WTC11 (cell line): ENCODE data around the gene MXRA8. TPM values are rescaled to one million over a fixed set of nuclear protein-coding genes. Genes with fewer than 3 reads are reported as not detected.

Experiments used
- ATAC-seq: fragments of 200-7000 bp; cut with Tn5 transposase; 2 replicates; pipeline ENCODE4 v1.10.0; 2021; ENCODE audit warnings: mild to moderate bottlenecking, moderate library complexity
- CTCF ChIA-PET: fragments of 300-600 bp; sonication (Branson Sonifier 250); formaldehyde crosslinking; loops from one replicate; lab custom pipeline; 2021; ENCODE audit warnings: antibody characterized with exemption; lab: Charles Lee
- POLR2A ChIA-PET: fragments of 350-600 bp; sonication (Branson Sonifier 250); formaldehyde crosslinking; loops from one replicate; lab custom pipeline; 2021; ENCODE audit warnings: antibody characterized with exemption; lab: Charles Lee
- DNase-seq: peaks from one replicate; pipeline ENCODE4 v3.0.0; 2021; ENCODE audit warnings: low spot score
- H3K27ac Mint-ChIP-seq: 2 replicates; pipeline ENCODE4 v1.8.0; 2021; ENCODE audit warnings: mixed read lengths
- H3K27me3 Mint-ChIP-seq: 2 replicates; pipeline ENCODE4 v1.8.0; 2021; ENCODE audit warnings: low read depth, mild to moderate bottlenecking, moderate library complexity, mixed read lengths
- H3K36me3 Mint-ChIP-seq: 2 replicates; pipeline ENCODE4 v1.8.0; 2021; ENCODE audit warnings: mixed read lengths
- H3K4me1 Mint-ChIP-seq: 2 replicates; pipeline ENCODE4 v1.8.0; 2022; ENCODE audit warnings: mixed read lengths
- H3K4me3 Mint-ChIP-seq: 2 replicates; pipeline ENCODE4 v1.8.0; 2021; ENCODE audit warnings: mild to moderate bottlenecking, moderate library complexity, mixed read lengths
- H3K9me3 Mint-ChIP-seq: 2 replicates; pipeline ENCODE4 v1.8.0; 2021; ENCODE audit warnings: mixed read lengths
- ESRRA ChIP-seq: sonication (generic); formaldehyde crosslinking; IDR thresholded peaks from 2 replicates; pipeline ENCODE4 v1.8.1; 2022; ENCODE audit warnings: mild to moderate bottlenecking, missing genetic modification reagents, borderline replicate concordance
- ETV6 ChIP-seq: sonication (generic); formaldehyde crosslinking; IDR thresholded peaks from 2 replicates; pipeline ENCODE4 v1.8.1; 2022; ENCODE audit warnings: mild to moderate bottlenecking, missing genetic modification reagents
- FOXP1 ChIP-seq: sonication (generic); formaldehyde crosslinking; IDR thresholded peaks from 2 replicates; pipeline ENCODE4 v1.8.0; 2022; ENCODE audit warnings: missing genetic modification reagents, mild to moderate bottlenecking, moderate library complexity, borderline replicate concordance
- GRHL2 ChIP-seq: fragments of 250-450 bp; sonication (Bioruptor Pico); IDR thresholded peaks from 2 replicates; pipeline ENCODE4 v1.8.0; 2022; ENCODE audit warnings: mild to moderate bottlenecking, moderate library complexity; ENCODE audit not compliant: insufficient replicate concordance, severe bottlenecking
- JUN ChIP-seq: sonication (generic); formaldehyde crosslinking; IDR thresholded peaks from 2 replicates; pipeline ENCODE4 v1.8.0; 2023; ENCODE audit warnings: mild to moderate bottlenecking, missing genetic modification reagents
- KAT7 ChIP-seq: sonication (generic); formaldehyde crosslinking; IDR thresholded peaks from 2 replicates; pipeline ENCODE4 v1.8.1; 2023; ENCODE audit warnings: missing genetic modification reagents, mild to moderate bottlenecking, borderline replicate concordance
- MYBL2 ChIP-seq: sonication (generic); formaldehyde crosslinking; IDR thresholded peaks from 2 replicates; pipeline ENCODE4 v1.8.1; 2023; ENCODE audit warnings: mild to moderate bottlenecking, moderate library complexity, missing genetic modification reagents
- NFATC4 ChIP-seq: fragments of 250-450 bp; sonication (Bioruptor Pico); IDR thresholded peaks from 2 replicates; pipeline ENCODE4 v1.9.0; 2021; ENCODE audit warnings: mild to moderate bottlenecking
- NR1H2 ChIP-seq: sonication (generic); formaldehyde crosslinking; IDR thresholded peaks from 2 replicates; pipeline ENCODE4 v1.9.0; 2021; ENCODE audit warnings: mild to moderate bottlenecking, moderate library complexity, missing genetic modification reagents
- SMAD3 ChIP-seq: sonication (generic); formaldehyde crosslinking; IDR thresholded peaks from 2 replicates; pipeline ENCODE4 v1.8.0; 2022; ENCODE audit warnings: missing genetic modification reagents, mild to moderate bottlenecking, borderline replicate concordance
- TCF7 ChIP-seq: sonication (generic); formaldehyde crosslinking; IDR thresholded peaks from 2 replicates; pipeline ENCODE4 v1.8.0; 2022; ENCODE audit warnings: mild to moderate bottlenecking, low read depth, missing genetic modification reagents, moderate library complexity
- ZNF219 ChIP-seq: sonication (generic); formaldehyde crosslinking; IDR thresholded peaks from 2 replicates; pipeline ENCODE4 v1.8.0; 2023; ENCODE audit warnings: missing genetic modification reagents, mild to moderate bottlenecking, borderline replicate concordance
- ZNF423 ChIP-seq: fragments of 250-450 bp; sonication (Bioruptor Pico); IDR thresholded peaks from 2 replicates; pipeline ENCODE4 v2.1.2; 2022; ENCODE audit warnings: mild to moderate bottlenecking, moderate library complexity
- total RNA-seq: library from RNA; stranded (reverse); gene quantifications from 3 replicates; pipeline ENCODE4 v1.2.3, GENCODE V29; 2021
- TF ChIP-seq, protein P1 (sequence below): sonication (generic); formaldehyde crosslinking; IDR thresholded peaks from 2 replicates; pipeline ENCODE4 v1.8.1; 2023; ENCODE audit warnings: mild to moderate bottlenecking, missing genetic modification reagents
- TF ChIP-seq, protein P2 (sequence below): fragments of 250-450 bp; sonication (Bioruptor Pico); IDR thresholded peaks from 2 replicates; pipeline ENCODE4 v1.8.0; 2021; ENCODE audit warnings: mild to moderate bottlenecking
- TF ChIP-seq, protein P3 (sequence below): sonication (generic); formaldehyde crosslinking; IDR thresholded peaks from 2 replicates; pipeline ENCODE4 v1.8.0; 2022; ENCODE audit warnings: mild to moderate bottlenecking, missing genetic modification reagents
- TF ChIP-seq, protein P4 (sequence below): sonication (generic); formaldehyde crosslinking; IDR thresholded peaks from 2 replicates; pipeline ENCODE4 v1.8.0; 2023; ENCODE audit warnings: mild to moderate bottlenecking, missing genetic modification reagents
- TF ChIP-seq, protein P5 (sequence below): sonication (generic); formaldehyde crosslinking; IDR thresholded peaks from 2 replicates; pipeline ENCODE4 v1.8.1; 2023; ENCODE audit warnings: mild to moderate bottlenecking, moderate library complexity, missing genetic modification reagents
- TF ChIP-seq, protein P6 (sequence below): sonication (generic); formaldehyde crosslinking; IDR thresholded peaks from 2 replicates; pipeline ENCODE4 v1.8.0; 2023; ENCODE audit warnings: missing genetic modification reagents

MXRA8 gene
- total RNA-seq, 1 experiment from 2014 or later, result 6.7 TPM

DNA sequence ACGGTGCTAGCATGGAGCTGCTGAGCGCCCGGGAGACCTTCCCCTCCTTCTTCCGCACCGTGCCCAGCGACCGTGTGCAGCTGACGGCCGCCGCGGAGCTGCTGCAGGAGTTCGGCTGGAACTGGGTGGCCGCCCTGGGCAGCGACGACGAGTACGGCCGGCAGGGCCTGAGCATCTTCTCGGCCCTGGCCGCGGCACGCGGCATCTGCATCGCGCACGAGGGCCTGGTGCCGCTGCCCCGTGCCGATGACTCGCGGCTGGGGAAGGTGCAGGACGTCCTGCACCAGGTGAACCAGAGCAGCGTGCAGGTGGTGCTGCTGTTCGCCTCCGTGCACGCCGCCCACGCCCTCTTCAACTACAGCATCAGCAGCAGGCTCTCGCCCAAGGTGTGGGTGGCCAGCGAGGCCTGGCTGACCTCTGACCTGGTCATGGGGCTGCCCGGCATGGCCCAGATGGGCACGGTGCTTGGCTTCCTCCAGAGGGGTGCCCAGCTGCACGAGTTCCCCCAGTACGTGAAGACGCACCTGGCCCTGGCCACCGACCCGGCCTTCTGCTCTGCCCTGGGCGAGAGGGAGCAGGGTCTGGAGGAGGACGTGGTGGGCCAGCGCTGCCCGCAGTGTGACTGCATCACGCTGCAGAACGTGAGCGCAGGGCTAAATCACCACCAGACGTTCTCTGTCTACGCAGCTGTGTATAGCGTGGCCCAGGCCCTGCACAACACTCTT lies 26.2 kb downstream of the MXRA8 start:
- no peaks in the 10 kb centered on the region for H3K27me3 Mint-ChIP-seq
- CTCF ChIA-PET, result interaction anchor here (1.0 kb wide), 1 partner anchor 42 kb away, joined by 3 read pairs; no protein-coding TSS in a partner anchor
- DNase-seq, result no peak
- TF ChIP-seq, protein P1, sequence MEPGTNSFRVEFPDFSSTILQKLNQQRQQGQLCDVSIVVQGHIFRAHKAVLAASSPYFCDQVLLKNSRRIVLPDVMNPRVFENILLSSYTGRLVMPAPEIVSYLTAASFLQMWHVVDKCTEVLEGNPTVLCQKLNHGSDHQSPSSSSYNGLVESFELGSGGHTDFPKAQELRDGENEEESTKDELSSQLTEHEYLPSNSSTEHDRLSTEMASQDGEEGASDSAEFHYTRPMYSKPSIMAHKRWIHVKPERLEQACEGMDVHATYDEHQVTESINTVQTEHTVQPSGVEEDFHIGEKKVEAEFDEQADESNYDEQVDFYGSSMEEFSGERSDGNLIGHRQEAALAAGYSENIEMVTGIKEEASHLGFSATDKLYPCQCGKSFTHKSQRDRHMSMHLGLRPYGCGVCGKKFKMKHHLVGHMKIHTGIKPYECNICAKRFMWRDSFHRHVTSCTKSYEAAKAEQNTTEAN (CRISPR knock-in tag), result no peak
- TF ChIP-seq SMAD3 (CRISPR knock-in tag) (no peak), ETV6 (no peak), TCF7 (CRISPR knock-in tag) (no peak), NFATC4 (CRISPR knock-in tag) (no peak), KAT7 (CRISPR knock-in tag) (no peak), ZNF219 (CRISPR knock-in tag) (no peak), JUN (no peak), ESRRA (no peak), NR1H2 (CRISPR knock-in tag) (no peak), GRHL2 (CRISPR knock-in tag) (no peak), FOXP1 (no peak), ZNF423 (CRISPR knock-in tag) (no peak), MYBL2 (CRISPR knock-in tag) (no peak)
- TF ChIP-seq, protein P2, sequence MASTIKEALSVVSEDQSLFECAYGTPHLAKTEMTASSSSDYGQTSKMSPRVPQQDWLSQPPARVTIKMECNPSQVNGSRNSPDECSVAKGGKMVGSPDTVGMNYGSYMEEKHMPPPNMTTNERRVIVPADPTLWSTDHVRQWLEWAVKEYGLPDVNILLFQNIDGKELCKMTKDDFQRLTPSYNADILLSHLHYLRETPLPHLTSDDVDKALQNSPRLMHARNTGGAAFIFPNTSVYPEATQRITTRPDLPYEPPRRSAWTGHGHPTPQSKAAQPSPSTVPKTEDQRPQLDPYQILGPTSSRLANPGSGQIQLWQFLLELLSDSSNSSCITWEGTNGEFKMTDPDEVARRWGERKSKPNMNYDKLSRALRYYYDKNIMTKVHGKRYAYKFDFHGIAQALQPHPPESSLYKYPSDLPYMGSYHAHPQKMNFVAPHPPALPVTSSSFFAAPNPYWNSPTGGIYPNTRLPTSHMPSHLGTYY (CRISPR knock-in tag), result no peak
- TF ChIP-seq, protein P3, sequence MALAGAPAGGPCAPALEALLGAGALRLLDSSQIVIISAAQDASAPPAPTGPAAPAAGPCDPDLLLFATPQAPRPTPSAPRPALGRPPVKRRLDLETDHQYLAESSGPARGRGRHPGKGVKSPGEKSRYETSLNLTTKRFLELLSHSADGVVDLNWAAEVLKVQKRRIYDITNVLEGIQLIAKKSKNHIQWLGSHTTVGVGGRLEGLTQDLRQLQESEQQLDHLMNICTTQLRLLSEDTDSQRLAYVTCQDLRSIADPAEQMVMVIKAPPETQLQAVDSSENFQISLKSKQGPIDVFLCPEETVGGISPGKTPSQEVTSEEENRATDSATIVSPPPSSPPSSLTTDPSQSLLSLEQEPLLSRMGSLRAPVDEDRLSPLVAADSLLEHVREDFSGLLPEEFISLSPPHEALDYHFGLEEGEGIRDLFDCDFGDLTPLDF (CRISPR knock-in tag), result no peak
- TF ChIP-seq, protein P4, sequence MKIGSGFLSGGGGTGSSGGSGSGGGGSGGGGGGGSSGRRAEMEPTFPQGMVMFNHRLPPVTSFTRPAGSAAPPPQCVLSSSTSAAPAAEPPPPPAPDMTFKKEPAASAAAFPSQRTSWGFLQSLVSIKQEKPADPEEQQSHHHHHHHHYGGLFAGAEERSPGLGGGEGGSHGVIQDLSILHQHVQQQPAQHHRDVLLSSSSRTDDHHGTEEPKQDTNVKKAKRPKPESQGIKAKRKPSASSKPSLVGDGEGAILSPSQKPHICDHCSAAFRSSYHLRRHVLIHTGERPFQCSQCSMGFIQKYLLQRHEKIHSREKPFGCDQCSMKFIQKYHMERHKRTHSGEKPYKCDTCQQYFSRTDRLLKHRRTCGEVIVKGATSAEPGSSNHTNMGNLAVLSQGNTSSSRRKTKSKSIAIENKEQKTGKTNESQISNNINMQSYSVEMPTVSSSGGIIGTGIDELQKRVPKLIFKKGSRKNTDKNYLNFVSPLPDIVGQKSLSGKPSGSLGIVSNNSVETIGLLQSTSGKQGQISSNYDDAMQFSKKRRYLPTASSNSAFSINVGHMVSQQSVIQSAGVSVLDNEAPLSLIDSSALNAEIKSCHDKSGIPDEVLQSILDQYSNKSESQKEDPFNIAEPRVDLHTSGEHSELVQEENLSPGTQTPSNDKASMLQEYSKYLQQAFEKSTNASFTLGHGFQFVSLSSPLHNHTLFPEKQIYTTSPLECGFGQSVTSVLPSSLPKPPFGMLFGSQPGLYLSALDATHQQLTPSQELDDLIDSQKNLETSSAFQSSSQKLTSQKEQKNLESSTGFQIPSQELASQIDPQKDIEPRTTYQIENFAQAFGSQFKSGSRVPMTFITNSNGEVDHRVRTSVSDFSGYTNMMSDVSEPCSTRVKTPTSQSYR, result no peak
- TF ChIP-seq, protein P5, sequence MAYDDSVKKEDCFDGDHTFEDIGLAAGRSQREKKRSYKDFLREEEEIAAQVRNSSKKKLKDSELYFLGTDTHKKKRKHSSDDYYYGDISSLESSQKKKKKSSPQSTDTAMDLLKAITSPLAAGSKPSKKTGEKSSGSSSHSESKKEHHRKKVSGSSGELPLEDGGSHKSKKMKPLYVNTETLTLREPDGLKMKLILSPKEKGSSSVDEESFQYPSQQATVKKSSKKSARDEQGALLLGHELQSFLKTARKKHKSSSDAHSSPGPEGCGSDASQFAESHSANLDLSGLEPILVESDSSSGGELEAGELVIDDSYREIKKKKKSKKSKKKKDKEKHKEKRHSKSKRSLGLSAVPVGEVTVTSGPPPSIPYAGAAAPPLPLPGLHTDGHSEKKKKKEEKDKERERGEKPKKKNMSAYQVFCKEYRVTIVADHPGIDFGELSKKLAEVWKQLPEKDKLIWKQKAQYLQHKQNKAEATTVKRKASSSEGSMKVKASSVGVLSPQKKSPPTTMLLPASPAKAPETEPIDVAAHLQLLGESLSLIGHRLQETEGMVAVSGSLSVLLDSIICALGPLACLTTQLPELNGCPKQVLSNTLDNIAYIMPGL (CRISPR knock-in tag), result no peak
- TF ChIP-seq, protein P6, sequence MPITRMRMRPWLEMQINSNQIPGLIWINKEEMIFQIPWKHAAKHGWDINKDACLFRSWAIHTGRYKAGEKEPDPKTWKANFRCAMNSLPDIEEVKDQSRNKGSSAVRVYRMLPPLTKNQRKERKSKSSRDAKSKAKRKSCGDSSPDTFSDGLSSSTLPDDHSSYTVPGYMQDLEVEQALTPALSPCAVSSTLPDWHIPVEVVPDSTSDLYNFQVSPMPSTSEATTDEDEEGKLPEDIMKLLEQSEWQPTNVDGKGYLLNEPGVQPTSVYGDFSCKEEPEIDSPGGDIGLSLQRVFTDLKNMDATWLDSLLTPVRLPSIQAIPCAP (CRISPR knock-in tag), result no peak
- TF ChIP-seq, all 79 proteins: peak for 0
- Mint-ChIP-seq H3K4me3 (no peak overlapping the region), H3K36me3 (no peaks in the 10 kb centered on the region), H3K9me3 (peaks cover 4% of the 10 kb centered on the region), H3K27ac (no peak overlapping the region), H3K4me1 (no peaks in the 10 kb centered on the region)
- no peak for ATAC-seq
- POLR2A ChIA-PET, result interaction anchor here (0.5 to 2.0 kb wide), 3 partner anchors 11 to 193 kb away, joined by 3 to 5 read pairs (median 4); no protein-coding TSS in a partner anchor
